ENCODE data around the gene FRYL. TPM values are rescaled to one million over a fixed set of nuclear protein-coding genes. Genes with fewer than 3 reads are reported as not detected.

Gene FRYL
- total RNA-seq, 1 experiment from 2014 or later = 47.7 TPM

GRCh38 chr4:48785302-48785701 lies 5.2 kb upstream of the FRYL start:
- CTCF ChIA-PET = no interaction called here
- ATAC-seq = no peak

More at GRCh38 chr4:48785302-48785701, 5.2 kb upstream of the FRYL start:
- no peaks in the 10 kb centered on the region for H3K9me3 ChIP-seq (ENCODE audit: control insufficient read depth in 1 of 2, insufficient read depth in 1 of 2, low read depth in 1 of 2, low read length in 2 of 2)
- no peaks in the 10 kb centered on the region for H3K36me3 ChIP-seq (ENCODE audit: control insufficient read depth in 1 of 2, insufficient read depth in 2 of 2, low read length in 2 of 2)
- TF ChIP-seq POLR2AphosphoS5 (IDR thresholded peaks at IDR 0.05; ENCODE audit: low read depth, low read length) (no peak), ZNF274 (IDR thresholded peaks at IDR 0.05; ENCODE audit: low read depth, low read length) (no peak), EZH2 (IDR thresholded peaks at IDR 0.05) (no peak), CTCF (IDR thresholded peaks at IDR 0.05 in 2 of 3, conservative IDR thresholded peaks at IDR 0.05 in 1 of 3; ENCODE audit: borderline replicate concordance in 1 of 3, insufficient read depth in 1 of 3, low read depth in 2 of 3, low read length in 2 of 3) (no peak), ZFX (IDR thresholded peaks at IDR 0.05) (no peak), ATF3 (IDR thresholded peaks at IDR 0.05) (no peak), EGR1 (IDR thresholded peaks at IDR 0.05; ENCODE audit: low read depth) (no peak), CEBPB (IDR thresholded peaks at IDR 0.05; ENCODE audit: low read depth) (no peak), CBX3 (IDR thresholded peaks at IDR 0.05; ENCODE audit: low read depth) (no peak), SRF (IDR thresholded peaks at IDR 0.05; ENCODE audit: low read depth) (no peak), JUND (IDR thresholded peaks at IDR 0.05) (no peak), SP1 (IDR thresholded peaks at IDR 0.05; ENCODE audit: low read depth) (no peak), FOSL1 (IDR thresholded peaks at IDR 0.05; ENCODE audit: low read depth) (no peak), ZBTB33 (IDR thresholded peaks at IDR 0.05; ENCODE audit: extremely low read depth, insufficient replicate concordance, low read length) (no peak)
- no peak overlapping the region for H3K9ac ChIP-seq (ENCODE audit: low read length)
- intact Hi-C loops (cut with micrococcal nuclease) = no loop called here
- no peak for DNase-seq (ENCODE audit: low read depth, low spot score)
- H3K4me1 ChIP-seq (ENCODE audit: control insufficient read depth in 1 of 2, insufficient read depth in 2 of 2, low read length in 2 of 2) = peaks cover 0 to 8% of the 10 kb centered on the region in 2 experiments; a peak in 1 of 4 replicates
- H3K27ac ChIP-seq (ENCODE audit: low read depth, low read length) = no peak overlapping the region
- no peak overlapping the region for H2AFZ ChIP-seq (ENCODE audit: low read depth, low read length, poor library complexity, severe bottlenecking)
- no peaks in the 10 kb centered on the region for H3K27me3 ChIP-seq (ENCODE audit: insufficient read depth, low read length)
- no peaks in the 10 kb centered on the region for H3K79me2 ChIP-seq (ENCODE audit: insufficient read depth, low read length)
- RAD21 ChIA-PET (ENCODE audit: low non-redundant PET in 1 of 2, low total read pairs in 2 of 2, uncharacterized antibody in 2 of 2, unreplicated experiment in 2 of 2) = no interaction called here
- H4K20me1 ChIP-seq (ENCODE audit: insufficient read depth) = no peaks in the 10 kb centered on the region
- BruUV-seq (replicated peaks) = no TSS peak
- no peaks in the 10 kb centered on the region for H3K9me2 ChIP-seq (ENCODE audit: insufficient read depth)
- POLR2A ChIA-PET = no interaction called here
- H3K4me2 ChIP-seq (ENCODE audit: low read length) = no peak overlapping the region
- no peak overlapping the region for H3K4me3 ChIP-seq (replicated peaks in 1 of 2; ENCODE audit: low read depth in 1 of 2, low read length in 2 of 2)

Data from HCT116 (cell line).